Adipose tissue (tissue), 3 donors: ENCODE measurements around the gene SNAP23. TPM values are rescaled to one million over a fixed set of nuclear protein-coding genes. Genes with fewer than 3 reads are reported as not detected.

Experiments used
- H3K27ac ChIP-seq: one replicate; pipeline ENCODE4 v1.5.1; 2013; ENCODE audit warnings: low read depth, low read length
- WGBS, 3 donors: extraction: QIAGEN DNeasy Blood & Tissue Kit; methylation state at CpG; one replicate each; pipeline ENCODE4 v1.1.7; 2013; 5-methylcytosine and 5-hydroxymethylcytosine counted together
- polyA plus RNA-seq, 3 donors: library from polyadenylated mRNA; stranded (reverse); fragments of 200-250 nt; gene quantifications; one replicate each; pipeline ENCODE4 v1.2.3, GENCODE V29; 2013
- donor health status: healthy with polysubstance abuse.
- donor health status: Bipolar disorder and iron deficiency.
- donor health status: healthy.

The SNAP23 gene
- polyA plus RNA-seq, 3 donors = 19.3 to 70.4 (median 38.9) TPM

- 84 to 89% (median 87%) methylated on average over 18 of the region's 18 CpGs for WGBS, 3 donors
Observed at GRCh38 chr15:42491539-42492225, 3.8 kb upstream of the SNAP23 start.

GRCh38 chr15:42493679-42494078 is 1.8 kb upstream of the SNAP23 start:
- WGBS, 3 donors = 42 to 97% (median 71%) methylated on average over 1 of the region's 1 CpG
- no peak overlapping the region for H3K27ac ChIP-seq

More at GRCh38 chr15:42491539-42492225, 3.8 kb upstream of the SNAP23 start:
- H3K27ac ChIP-seq = peak overlapping the region; percentile 74

- WGBS, 3 donors = 2 to 4% (median 3%) methylated on average over 10 of the region's 10 CpGs
- H3K27ac ChIP-seq = peak overlapping the region; percentile 48
Observed at GRCh38 chr15:42494998-42495360, 455 bp upstream of the SNAP23 start.

GRCh38 chr15:42498212-42499068 is 3.0 kb downstream of the SNAP23 start:
- H3K27ac ChIP-seq = no peak overlapping the region
- WGBS, 3 donors = 67 to 81% (median 69%) methylated on average over 6 of the region's 6 CpGs

GRCh38 chr15:42499858-42500609 is 4.6 kb downstream of the SNAP23 start:
- 71 to 76% (median 73%) methylated on average over 12 of the region's 12 CpGs for WGBS, 3 donors
- no peak overlapping the region for H3K27ac ChIP-seq

- 52 to 78% (median 77%) methylated on average over 4 of the region's 4 CpGs for WGBS, 3 donors
- no peak overlapping the region for H3K27ac ChIP-seq
Observed at GRCh38 chr15:42502477-42502876, 7.0 kb downstream of the SNAP23 start.

- 76 to 87% (median 85%) methylated on average over 1 of the region's 1 CpG for WGBS, 3 donors
Observed at GRCh38 chr15:42503825-42504224, 8.4 kb downstream of the SNAP23 start.

GRCh38 chr15:42504631-42505030 is 9.2 kb downstream of the SNAP23 start:
- no peak overlapping the region for H3K27ac ChIP-seq
- WGBS, 3 donors = 71 to 81% (median 76%) methylated on average over 3 of the region's 3 CpGs

More at GRCh38 chr15:42503825-42504224, 8.4 kb downstream of the SNAP23 start:
- H3K27ac ChIP-seq = no peak overlapping the region

GRCh38 chr15:42507514-42507913 is 12.1 kb downstream of the SNAP23 start:
- H3K27ac ChIP-seq = no peak overlapping the region
- WGBS, 3 donors = 84 to 85% (median 85%) methylated on average over 4 of the region's 4 CpGs

GRCh38 chr15:42508263-42508690 is 12.8 kb downstream of the SNAP23 start:
- 44 to 60% (median 47%) methylated on average over 9 of the region's 9 CpGs for WGBS, 3 donors
- no peak overlapping the region for H3K27ac ChIP-seq

GRCh38 chr15:42510258-42511006 is 15.0 kb downstream of the SNAP23 start:
- H3K27ac ChIP-seq = peak overlapping the region; percentile 31
- 82 to 86% (median 86%) methylated on average over 4 of the region's 4 CpGs for WGBS, 3 donors

- 29 to 72% (median 30%) methylated on average over 4 of the region's 4 CpGs for WGBS, 3 donors
- H3K27ac ChIP-seq = peak overlapping the region; percentile 31
Observed at GRCh38 chr15:42511007-42511391, 15.6 kb downstream of the SNAP23 start.

- 74 to 92% (median 80%) methylated on average over 2 of the region's 2 CpGs for WGBS, 3 donors
Observed at GRCh38 chr15:42523331-42523730, 27.9 kb downstream of the SNAP23 start.

GRCh38 chr15:42528970-42529369 is 33.5 kb downstream of the SNAP23 start:
- whole genome bisulfite sequencing, 3 donors = 75 to 98% (median 91%) methylated on average over 3 of the region's 3 CpGs
- no peak overlapping the region for H3K27ac ChIP-seq

More at GRCh38 chr15:42523331-42523730, 27.9 kb downstream of the SNAP23 start:
- H3K27ac ChIP-seq = no peak overlapping the region

- no peak overlapping the region for H3K27ac ChIP-seq
- 89 to 97% (median 92%) methylated on average over 1 of the region's 1 CpG for WGBS, 3 donors
Observed at GRCh38 chr15:42533246-42533645, 37.8 kb downstream of the SNAP23 start.

GRCh38 chr15:42544853-42545629 is 49.6 kb downstream of the SNAP23 start:
- H3K27ac ChIP-seq = no peak overlapping the region
- 76 to 89% (median 77%) methylated on average over 4 of the region's 4 CpGs for WGBS, 3 donors

GRCh38 chr15:42547918-42548248 is 52.4 kb downstream of the SNAP23 start:
- H3K27ac ChIP-seq = peak overlapping the region; percentile 74
- 1 to 6% (median 4%) methylated on average over 9 of the region's 9 CpGs for WGBS, 3 donors
